Thymus (tissue), 11 donors: ENCODE data around the gene EXOG. TPM values are rescaled to one million over a fixed set of nuclear protein-coding genes. Genes with fewer than 3 reads are reported as not detected.

ENCODE experiments used
- DNase-seq, 9 donors: peaks; one replicate each; pipeline ENCODE4 v3.0.0-alpha.2; 2013; ENCODE audit warnings: low spot score in 9 of 9, low read depth in 6 of 9, missing footprints in 1 of 9
- H3K27ac ChIP-seq, 2 donors: one replicate each; pipeline ENCODE4 v1.5.1; 2013; ENCODE audit warnings: control low read depth in 1 of 2, low read depth in 1 of 2, low read length in 1 of 2, mild to moderate bottlenecking in 1 of 2, moderate library complexity in 1 of 2
- H3K27me3 ChIP-seq, 2 donors: one replicate each; pipeline ENCODE4 v1.5.1; 2013; ENCODE audit warnings: low read length in 1 of 2; ENCODE audit not compliant: control insufficient read depth in 2 of 2, insufficient read depth in 1 of 2
- H3K36me3 ChIP-seq, 2 donors: one replicate each; pipeline ENCODE4 v1.5.1; 2013; ENCODE audit warnings: low read length in 1 of 2, mild to moderate bottlenecking in 1 of 2, moderate library complexity in 1 of 2; ENCODE audit not compliant: control insufficient read depth in 2 of 2, insufficient read depth in 2 of 2
- H3K4me1 ChIP-seq, 2 donors: one replicate each; pipeline ENCODE4 v1.5.1; 2013; ENCODE audit warnings: low read length in 2 of 2; ENCODE audit not compliant: control insufficient read depth in 2 of 2, insufficient read depth in 2 of 2
- H3K4me3 ChIP-seq, 2 donors: one replicate each; pipeline ENCODE4 v1.5.1; 2013; ENCODE audit warnings: low read length in 2 of 2, control low read depth in 1 of 2, mild to moderate bottlenecking in 1 of 2
- H3K9me3 ChIP-seq, 2 donors: one replicate each; pipeline ENCODE4 v1.5.1; 2013; ENCODE audit warnings: low read length in 1 of 2, mild to moderate bottlenecking in 1 of 2; ENCODE audit not compliant: control insufficient read depth in 2 of 2, insufficient read depth in 1 of 2
- WGBS: extraction: QIAGEN DNeasy Blood & Tissue Kit; methylation state at CpG from one replicate; pipeline ENCODE4 v1.1.7; 2013; 5-methylcytosine and 5-hydroxymethylcytosine counted together
- polyA plus RNA-seq: library from polyadenylated mRNA; stranded (reverse); fragments of 200-250 nt; gene quantifications from one replicate; pipeline ENCODE4 v1.2.3, GENCODE V29; 2013
- total RNA-seq: library from RNA; stranded (reverse); fragments of 120-200 nt; gene quantifications from one replicate; pipeline ENCODE4 v1.2.4, GENCODE V29; 2013
- donor health status: healthy.

Gene EXOG
- total and polyA plus RNA-seq, 2 donors, result 9.0 to 14.4 TPM

GRCh38 chr3:38552364-38552763, 56.2 kb downstream of the EXOG start:
- peaks cover 11% of the 10 kb centered on the region in 2 donors for H3K4me1 ChIP-seq
- no peak for DNase-seq
- H3K27me3 ChIP-seq, result no peaks in the 10 kb centered on the region
- H3K36me3 ChIP-seq, result no peaks in the 10 kb centered on the region
- no peak overlapping the region for H3K27ac ChIP-seq
- 89% methylated on average over 6 of the region's 6 CpGs for WGBS
- H3K4me3 ChIP-seq, result no peak overlapping the region
- H3K9me3 ChIP-seq, result peaks cover 0 to 12% of the 10 kb centered on the region in 2 donors

- DNase-seq, result no peak
- H3K36me3 ChIP-seq, result no peaks in the 10 kb centered on the region
- no peak overlapping the region for H3K27ac ChIP-seq
- H3K9me3 ChIP-seq, result peaks cover 0 to 12% of the 10 kb centered on the region in 2 donors
- peaks cover 6 to 7% of the 10 kb centered on the region in 2 donors for H3K4me1 ChIP-seq
- 96% methylated on average over 2 of the region's 2 CpGs for WGBS
- no peaks in the 10 kb centered on the region for H3K27me3 ChIP-seq
- no peak overlapping the region for H3K4me3 ChIP-seq
Observed at GRCh38 chr3:38553071-38553470, 56.9 kb downstream of the EXOG start.

GRCh38 chr3:38554127-38554827, 58.1 kb downstream of the EXOG start:
- Histone ChIP-seq H3K9me3 (peaks cover 0 to 12% of the 10 kb centered on the region in 2 donors), H3K27me3 (no peaks in the 10 kb centered on the region), H3K4me1 (no peaks in the 10 kb centered on the region), H3K27ac (no peak overlapping the region), H3K36me3 (no peaks in the 10 kb centered on the region), H3K4me3 (no peak overlapping the region)
- no peak for DNase-seq
- 97% methylated on average over 8 of the region's 8 CpGs for WGBS

GRCh38 chr3:38555149-38555840, 59.2 kb downstream of the EXOG start:
- no peaks in the 10 kb centered on the region for H3K4me1 ChIP-seq
- WGBS, result 91% methylated on average over 6 of the region's 6 CpGs
- DNase-seq, result no peak
- H3K27me3 ChIP-seq, result no peaks in the 10 kb centered on the region
- no peaks in the 10 kb centered on the region for H3K36me3 ChIP-seq
- H3K9me3 ChIP-seq, result peaks cover 0 to 9% of the 10 kb centered on the region in 2 donors
- H3K4me3 ChIP-seq, result no peak overlapping the region
- no peak overlapping the region for H3K27ac ChIP-seq

GRCh38 chr3:38555926-38556325, 59.8 kb downstream of the EXOG start:
- H3K9me3 ChIP-seq, result peaks cover 0 to 9% of the 10 kb centered on the region in 2 donors
- no peaks in the 10 kb centered on the region for H3K27me3 ChIP-seq
- no peak overlapping the region for H3K27ac ChIP-seq
- no peak for DNase-seq
- 93% methylated on average over 2 of the region's 2 CpGs for WGBS
- no peaks in the 10 kb centered on the region for H3K4me1 ChIP-seq
- H3K36me3 ChIP-seq, result no peaks in the 10 kb centered on the region
- H3K4me3 ChIP-seq, result no peak overlapping the region

- 74% methylated on average over 4 of the region's 4 CpGs for WGBS
- Histone ChIP-seq H3K4me3 (no peak overlapping the region), H3K36me3 (no peaks in the 10 kb centered on the region), H3K27ac (no peak overlapping the region), H3K27me3 (no peaks in the 10 kb centered on the region), H3K9me3 (peaks cover 0 to 9% of the 10 kb centered on the region in 2 donors), H3K4me1 (no peaks in the 10 kb centered on the region)
- no peak for DNase-seq
Observed at GRCh38 chr3:38556640-38557358, 60.7 kb downstream of the EXOG start.

GRCh38 chr3:38558864-38559263, 62.7 kb downstream of the EXOG start:
- peaks cover 0 to 7% of the 10 kb centered on the region in 2 donors for H3K9me3 ChIP-seq
- WGBS, result 91% methylated on average over 1 of the region's 1 CpG
- H3K27me3 ChIP-seq, result no peaks in the 10 kb centered on the region

GRCh38 chr3:38560284-38560683, 64.1 kb downstream of the EXOG start:
- no peaks in the 10 kb centered on the region for H3K9me3 ChIP-seq
- no peaks in the 10 kb centered on the region for H3K4me1 ChIP-seq
- no peaks in the 10 kb centered on the region for H3K36me3 ChIP-seq
- WGBS, result 96% methylated on average over 6 of the region's 6 CpGs
- no peaks in the 10 kb centered on the region for H3K27me3 ChIP-seq
- H3K4me3 ChIP-seq, result no peak overlapping the region
- DNase-seq, result no peak
- no peak overlapping the region for H3K27ac ChIP-seq

More at GRCh38 chr3:38558864-38559263, 62.7 kb downstream of the EXOG start:
- DNase-seq, result no peak
- Histone ChIP-seq H3K4me3 (no peak overlapping the region), H3K4me1 (no peaks in the 10 kb centered on the region), H3K36me3 (no peaks in the 10 kb centered on the region), H3K27ac (no peak overlapping the region)
